ENCODE results near the gene CDCA7.

The CDCA7 gene

GRCh38 chr2:173393636-173394035, 39.0 kb downstream of the CDCA7 start:
- Histone ChIP-seq H3K4me2 (ENCODE audit: low read depth, low read length, poor library complexity, severe bottlenecking) (no peak overlapping the region), H3K36me3 (ENCODE audit: insufficient read depth, low read length) (no peaks in the 10 kb centered on the region), H3K9me2 (replicated peaks; ENCODE audit: low read depth, low read length) (no peaks in the 10 kb centered on the region), H2AFZ (ENCODE audit: low read length) (no peak overlapping the region), H3K27me3 (ENCODE audit: insufficient read depth, low read length, poor library complexity, severe bottlenecking) (no peaks in the 10 kb centered on the region), H3K9ac (ENCODE audit: low read depth, low read length, poor library complexity, severe bottlenecking) (no peak overlapping the region), H4K20me1 (ENCODE audit: insufficient read depth, low read length, poor library complexity, severe bottlenecking) (no peaks in the 10 kb centered on the region), H3K9me3 (ENCODE audit: insufficient read depth, low read depth, low read length) (no peaks in the 10 kb centered on the region), H3F3A (ENCODE audit: low read depth) (no peaks in the 10 kb centered on the region), H3K4me1 (ENCODE audit: insufficient read depth, low read length, poor library complexity, severe bottlenecking) (peaks cover 4% of the 10 kb centered on the region), H3K4me3 (ENCODE audit: low read length, poor library complexity, severe bottlenecking) (no peak overlapping the region), H3K79me2 (ENCODE audit: insufficient read depth, low read length) (no peaks in the 10 kb centered on the region)
- TF ChIP-seq EZH2phosphoT487 (IDR thresholded peaks at IDR 0.05; ENCODE audit: borderline replicate concordance) = no peak
- TF ChIP-seq, protein P1, sequence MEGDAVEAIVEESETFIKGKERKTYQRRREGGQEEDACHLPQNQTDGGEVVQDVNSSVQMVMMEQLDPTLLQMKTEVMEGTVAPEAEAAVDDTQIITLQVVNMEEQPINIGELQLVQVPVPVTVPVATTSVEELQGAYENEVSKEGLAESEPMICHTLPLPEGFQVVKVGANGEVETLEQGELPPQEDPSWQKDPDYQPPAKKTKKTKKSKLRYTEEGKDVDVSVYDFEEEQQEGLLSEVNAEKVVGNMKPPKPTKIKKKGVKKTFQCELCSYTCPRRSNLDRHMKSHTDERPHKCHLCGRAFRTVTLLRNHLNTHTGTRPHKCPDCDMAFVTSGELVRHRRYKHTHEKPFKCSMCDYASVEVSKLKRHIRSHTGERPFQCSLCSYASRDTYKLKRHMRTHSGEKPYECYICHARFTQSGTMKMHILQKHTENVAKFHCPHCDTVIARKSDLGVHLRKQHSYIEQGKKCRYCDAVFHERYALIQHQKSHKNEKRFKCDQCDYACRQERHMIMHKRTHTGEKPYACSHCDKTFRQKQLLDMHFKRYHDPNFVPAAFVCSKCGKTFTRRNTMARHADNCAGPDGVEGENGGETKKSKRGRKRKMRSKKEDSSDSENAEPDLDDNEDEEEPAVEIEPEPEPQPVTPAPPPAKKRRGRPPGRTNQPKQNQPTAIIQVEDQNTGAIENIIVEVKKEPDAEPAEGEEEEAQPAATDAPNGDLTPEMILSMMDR (conservative IDR thresholded peaks at IDR 0.05; ENCODE audit: low read length) = no peak

GRCh38 chr2:173394091-173394974, 39.7 kb downstream of the CDCA7 start:
- TF ChIP-seq, protein P1 (conservative IDR thresholded peaks at IDR 0.05; ENCODE audit: low read length) = no peak
- TF ChIP-seq EZH2phosphoT487 (IDR thresholded peaks at IDR 0.05; ENCODE audit: borderline replicate concordance) = no peak
- no peak overlapping the region for H3K4me3 ChIP-seq (ENCODE audit: low read length, poor library complexity, severe bottlenecking)

GRCh38 chr2:173395567-173396351, 41.1 kb downstream of the CDCA7 start:
- H3K9ac ChIP-seq (ENCODE audit: low read depth, low read length, poor library complexity, severe bottlenecking) = no peak overlapping the region
- H3K4me2 ChIP-seq (ENCODE audit: low read depth, low read length, poor library complexity, severe bottlenecking) = no peak overlapping the region
- no peaks in the 10 kb centered on the region for H3K9me2 ChIP-seq (replicated peaks; ENCODE audit: low read depth, low read length)
- H3K79me2 ChIP-seq (ENCODE audit: insufficient read depth, low read length) = no peaks in the 10 kb centered on the region
- no peak overlapping the region for H2AFZ ChIP-seq (ENCODE audit: low read length)
- H3K27me3 ChIP-seq (ENCODE audit: insufficient read depth, low read length, poor library complexity, severe bottlenecking) = no peaks in the 10 kb centered on the region
- peaks cover 9% of the 10 kb centered on the region for H3K4me1 ChIP-seq (ENCODE audit: insufficient read depth, low read length, poor library complexity, severe bottlenecking)
- H3K9me3 ChIP-seq (ENCODE audit: insufficient read depth, low read depth, low read length) = no peaks in the 10 kb centered on the region
- H3F3A ChIP-seq (ENCODE audit: low read depth) = no peaks in the 10 kb centered on the region
- TF ChIP-seq, protein P1 (conservative IDR thresholded peaks at IDR 0.05; ENCODE audit: low read length) = no peak
- no peak for TF ChIP-seq EZH2phosphoT487 (IDR thresholded peaks at IDR 0.05; ENCODE audit: borderline replicate concordance)
- H3K36me3 ChIP-seq (ENCODE audit: insufficient read depth, low read length) = no peaks in the 10 kb centered on the region
- H4K20me1 ChIP-seq (ENCODE audit: insufficient read depth, low read length, poor library complexity, severe bottlenecking) = no peaks in the 10 kb centered on the region
- H3K4me3 ChIP-seq (ENCODE audit: low read length, poor library complexity, severe bottlenecking) = no peak overlapping the region

More at GRCh38 chr2:173394091-173394974, 39.7 kb downstream of the CDCA7 start:
- Histone ChIP-seq H4K20me1 (ENCODE audit: insufficient read depth, low read length, poor library complexity, severe bottlenecking) (no peaks in the 10 kb centered on the region), H3K79me2 (ENCODE audit: insufficient read depth, low read length) (no peaks in the 10 kb centered on the region), H3F3A (ENCODE audit: low read depth) (no peaks in the 10 kb centered on the region), H3K4me1 (ENCODE audit: insufficient read depth, low read length, poor library complexity, severe bottlenecking) (peaks cover 4% of the 10 kb centered on the region), H3K9me2 (replicated peaks; ENCODE audit: low read depth, low read length) (no peaks in the 10 kb centered on the region), H3K9me3 (ENCODE audit: insufficient read depth, low read depth, low read length) (no peaks in the 10 kb centered on the region), H3K4me2 (ENCODE audit: low read depth, low read length, poor library complexity, severe bottlenecking) (no peak overlapping the region), H3K27me3 (ENCODE audit: insufficient read depth, low read length, poor library complexity, severe bottlenecking) (no peaks in the 10 kb centered on the region), H2AFZ (ENCODE audit: low read length) (no peak overlapping the region), H3K9ac (ENCODE audit: low read depth, low read length, poor library complexity, severe bottlenecking) (no peak overlapping the region), H3K36me3 (ENCODE audit: insufficient read depth, low read length) (no peaks in the 10 kb centered on the region)

Measured in Loucy (cell line).